ENCODE results near the gene CHCHD6.
A peak's percentile ranks its signal among the peaks of the same experiment; 100 is the strongest.

DNA sequence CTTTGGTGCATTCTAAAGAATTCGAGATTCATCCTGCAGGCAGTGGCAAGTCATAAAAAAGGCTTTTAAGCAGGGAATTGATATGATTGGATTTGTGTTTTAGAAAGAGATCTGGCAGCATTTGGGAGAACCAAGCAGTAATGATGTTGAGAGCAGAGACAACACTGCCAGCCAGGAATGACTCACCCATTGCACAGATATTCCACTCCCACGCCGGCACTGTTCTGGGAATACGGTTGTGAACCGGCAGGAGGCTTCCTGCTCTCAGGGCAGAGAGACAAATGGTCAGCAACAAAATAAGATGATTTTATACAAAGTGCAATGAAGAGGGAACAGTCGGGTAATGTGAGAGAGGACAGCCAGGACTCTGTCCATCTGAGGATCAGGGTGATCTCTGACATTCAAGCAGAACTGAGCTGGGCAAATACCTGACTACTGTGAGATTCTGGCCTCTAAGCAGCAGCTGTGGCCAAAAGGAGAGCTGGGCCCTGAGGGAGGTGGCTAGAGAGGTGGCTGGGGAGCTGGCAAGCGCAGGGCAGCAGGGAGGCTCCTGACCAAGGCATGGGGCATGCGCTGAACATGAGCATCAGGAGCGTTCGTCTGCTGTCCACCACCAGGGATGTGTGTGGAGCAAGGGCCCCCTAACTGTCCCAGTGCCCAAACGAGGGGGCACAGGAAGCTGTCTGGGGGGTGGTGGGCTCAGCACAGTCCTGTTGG, 222.8 kb downstream of the CHCHD6 start:
- TF ChIP-seq, protein P1, sequence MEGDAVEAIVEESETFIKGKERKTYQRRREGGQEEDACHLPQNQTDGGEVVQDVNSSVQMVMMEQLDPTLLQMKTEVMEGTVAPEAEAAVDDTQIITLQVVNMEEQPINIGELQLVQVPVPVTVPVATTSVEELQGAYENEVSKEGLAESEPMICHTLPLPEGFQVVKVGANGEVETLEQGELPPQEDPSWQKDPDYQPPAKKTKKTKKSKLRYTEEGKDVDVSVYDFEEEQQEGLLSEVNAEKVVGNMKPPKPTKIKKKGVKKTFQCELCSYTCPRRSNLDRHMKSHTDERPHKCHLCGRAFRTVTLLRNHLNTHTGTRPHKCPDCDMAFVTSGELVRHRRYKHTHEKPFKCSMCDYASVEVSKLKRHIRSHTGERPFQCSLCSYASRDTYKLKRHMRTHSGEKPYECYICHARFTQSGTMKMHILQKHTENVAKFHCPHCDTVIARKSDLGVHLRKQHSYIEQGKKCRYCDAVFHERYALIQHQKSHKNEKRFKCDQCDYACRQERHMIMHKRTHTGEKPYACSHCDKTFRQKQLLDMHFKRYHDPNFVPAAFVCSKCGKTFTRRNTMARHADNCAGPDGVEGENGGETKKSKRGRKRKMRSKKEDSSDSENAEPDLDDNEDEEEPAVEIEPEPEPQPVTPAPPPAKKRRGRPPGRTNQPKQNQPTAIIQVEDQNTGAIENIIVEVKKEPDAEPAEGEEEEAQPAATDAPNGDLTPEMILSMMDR (IDR thresholded peaks at IDR 0.05) = peak in 1 of 6 experiments; percentile 48
- TF ChIP-seq POLR2A (IDR thresholded peaks at IDR 0.05) = no peak
